ENCODE results near the gene CPNE4.
A peak's percentile ranks its signal among the peaks of the same experiment; 100 is the strongest.

The CPNE4 gene

DNA sequence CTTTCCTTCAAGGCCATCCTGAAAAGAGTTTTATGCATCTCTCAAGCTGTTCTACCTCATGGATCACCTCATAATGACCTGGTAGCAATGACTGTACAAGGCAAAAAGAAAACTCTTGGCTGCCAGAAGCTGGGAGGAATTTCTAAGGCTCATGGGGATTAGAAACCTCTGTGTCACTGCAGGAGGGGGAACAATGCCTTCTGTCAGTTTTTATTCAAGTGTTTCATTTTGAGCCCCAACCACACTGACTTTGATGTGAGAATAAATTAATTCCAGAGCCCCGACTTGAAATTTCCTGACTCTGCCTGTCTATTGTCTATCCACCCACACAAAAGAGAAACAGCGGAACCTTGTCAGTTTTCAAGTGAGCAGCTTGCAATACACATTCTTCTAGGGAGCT is 473.3 kb downstream of the CPNE4 start:
- no peak for TF ChIP-seq TAF1 (IDR thresholded peaks at IDR 0.05; ENCODE audit: low read depth, low read length)
- TF ChIP-seq POLR2AphosphoS5 (IDR thresholded peaks at IDR 0.05; ENCODE audit: low read depth, low read length) = no peak
- no peak for TF ChIP-seq PAX5 (IDR thresholded peaks at IDR 0.05; ENCODE audit: insufficient read depth, low read length, severe bottlenecking)
- TF ChIP-seq SPI1 (IDR thresholded peaks at IDR 0.05; ENCODE audit: low read depth, low read length) = no peak
- no peak for TF ChIP-seq POU2F2 (IDR thresholded peaks at IDR 0.05; ENCODE audit: low read depth, low read length)
- TF ChIP-seq POLR2A (IDR thresholded peaks at IDR 0.05; ENCODE audit: low read depth, low read length) = no peak
- FAIRE-seq = no peak

DNA sequence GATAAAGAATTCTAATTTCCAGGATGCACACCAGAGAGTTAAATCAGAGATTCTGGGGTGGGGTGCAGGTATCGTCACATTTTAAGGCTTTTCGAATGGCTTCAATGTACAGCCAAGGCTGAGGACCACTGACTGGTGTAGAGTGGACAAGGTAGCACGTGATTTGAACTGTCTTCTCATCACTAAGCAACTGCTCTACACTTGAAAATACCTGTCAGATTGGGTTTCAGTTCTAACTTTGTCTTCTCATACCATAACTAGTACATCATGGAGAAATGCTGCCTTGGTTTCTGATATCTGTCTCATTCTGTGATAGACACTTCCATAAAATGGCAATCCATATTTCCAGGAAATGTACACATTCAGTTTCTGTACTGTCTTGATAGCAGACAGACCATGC is 474.0 kb downstream of the CPNE4 start:
- TF ChIP-seq SPI1 (IDR thresholded peaks at IDR 0.05; ENCODE audit: low read depth, low read length) (no peak), TAF1 (IDR thresholded peaks at IDR 0.05; ENCODE audit: low read depth, low read length) (no peak), POU2F2 (IDR thresholded peaks at IDR 0.05; ENCODE audit: low read depth, low read length) (no peak), PAX5 (IDR thresholded peaks at IDR 0.05; ENCODE audit: insufficient read depth, low read length, severe bottlenecking) (no peak), POLR2A (IDR thresholded peaks at IDR 0.05; ENCODE audit: low read depth, low read length) (no peak), POLR2AphosphoS5 (IDR thresholded peaks at IDR 0.05; ENCODE audit: low read depth, low read length) (no peak)
- DNase-seq (ENCODE audit: insufficient read length, low spot score) = no peak
- peak; percentile 33 for FAIRE-seq

More for the DNA sequence above, 473.3 kb downstream of the CPNE4 start:
- DNase-seq (ENCODE audit: insufficient read length, low spot score) = no peak

DNA sequence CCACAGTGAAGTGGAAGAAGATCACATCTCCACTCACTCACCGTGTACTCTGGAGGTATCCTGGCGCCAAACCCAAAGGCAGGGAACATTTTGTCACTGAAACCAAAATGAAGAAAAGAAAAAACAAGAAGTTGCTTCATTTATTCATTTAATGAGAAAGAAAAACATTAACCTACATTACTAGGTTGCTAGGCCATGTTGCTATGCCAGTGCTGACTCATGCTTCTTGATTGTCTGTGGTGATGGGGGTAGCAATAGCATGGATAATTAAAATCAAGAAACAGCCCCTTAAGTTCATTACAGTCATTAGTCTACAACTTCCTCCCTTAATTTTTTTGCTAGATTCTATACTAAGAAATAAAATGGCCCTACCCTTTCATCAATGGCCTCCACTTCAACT is 479.4 kb downstream of the CPNE4 start:
- FAIRE-seq (peak; percentile 26), DNase-seq (ENCODE audit: insufficient read length, low spot score) (no peak)
- TF ChIP-seq SPI1 (IDR thresholded peaks at IDR 0.05; ENCODE audit: low read depth, low read length) (no peak), POU2F2 (IDR thresholded peaks at IDR 0.05; ENCODE audit: low read depth, low read length) (no peak), TAF1 (IDR thresholded peaks at IDR 0.05; ENCODE audit: low read depth, low read length) (no peak), PAX5 (IDR thresholded peaks at IDR 0.05; ENCODE audit: insufficient read depth, low read length, severe bottlenecking) (no peak), POLR2AphosphoS5 (IDR thresholded peaks at IDR 0.05; ENCODE audit: low read depth, low read length) (no peak), POLR2A (IDR thresholded peaks at IDR 0.05; ENCODE audit: low read depth, low read length) (no peak)

DNA sequence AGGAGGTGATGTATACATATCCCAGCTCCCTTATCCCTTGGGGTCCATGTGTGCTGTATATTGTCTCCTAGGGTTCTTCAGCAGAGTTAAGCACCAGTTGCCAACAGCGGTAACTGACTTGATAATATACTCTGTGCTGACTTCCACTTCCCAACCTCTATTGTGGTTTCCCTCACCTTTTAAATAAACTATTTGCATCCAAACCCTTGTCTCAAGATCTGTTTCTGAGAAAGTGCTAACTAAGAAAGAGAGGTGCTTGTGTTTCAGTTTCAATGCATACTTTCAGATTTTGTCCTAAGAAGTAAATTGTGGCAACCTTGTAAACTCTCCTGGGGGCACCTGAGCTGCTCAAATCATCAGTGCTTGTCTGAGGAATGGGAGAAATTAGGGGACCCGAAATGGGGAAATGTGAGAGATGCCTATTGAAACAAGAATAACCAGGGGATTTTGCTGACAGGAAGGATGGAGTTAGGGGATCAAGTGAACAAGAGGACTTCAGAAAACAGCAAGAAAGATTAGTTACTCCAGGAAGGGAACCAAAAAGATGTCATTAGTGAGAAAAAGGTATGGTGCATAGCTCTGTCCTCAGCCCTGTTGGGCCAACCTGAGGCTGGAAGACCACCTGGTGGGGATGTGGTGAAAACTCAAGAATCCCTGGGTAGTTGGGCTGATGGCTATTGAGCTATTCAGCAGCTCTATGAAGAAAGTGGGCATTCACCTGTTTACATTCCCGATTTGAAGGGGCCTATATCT is 481.1 kb downstream of the CPNE4 start:
- FAIRE-seq = peak; percentile 87
- DNase-seq (ENCODE audit: insufficient read length, low spot score) = peak; percentile 6
- TF ChIP-seq POLR2AphosphoS5 (IDR thresholded peaks at IDR 0.05; ENCODE audit: low read depth, low read length) (no peak), SPI1 (IDR thresholded peaks at IDR 0.05; ENCODE audit: low read depth, low read length) (peak; percentile 54; the same call in 1 of the 2 replicates)

DNA sequence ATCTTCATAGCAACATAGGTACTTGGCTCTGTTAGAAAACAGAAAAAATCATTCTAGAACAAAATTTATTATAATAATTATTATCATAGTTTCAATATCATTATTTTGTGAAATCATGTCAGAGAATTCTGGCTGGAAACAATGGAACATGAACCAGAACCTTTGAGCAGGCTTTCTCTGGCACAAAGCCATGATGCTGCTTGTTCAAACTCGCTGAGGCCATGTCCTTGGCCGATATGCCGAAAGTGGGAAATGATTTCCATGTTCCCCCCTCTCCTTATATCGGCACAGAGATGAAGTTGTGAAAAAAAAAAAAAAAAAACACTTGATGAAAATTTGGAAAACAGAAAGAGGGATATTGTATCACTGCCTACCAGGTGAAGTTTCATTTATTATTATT is 483.1 kb downstream of the CPNE4 start:
- DNase-seq (ENCODE audit: insufficient read length, low spot score) (no peak), FAIRE-seq (no peak)
- no peak for TF ChIP-seq POU2F2 (IDR thresholded peaks at IDR 0.05; ENCODE audit: low read depth, low read length)
- no peak for TF ChIP-seq POLR2AphosphoS5 (IDR thresholded peaks at IDR 0.05; ENCODE audit: low read depth, low read length)

DNA sequence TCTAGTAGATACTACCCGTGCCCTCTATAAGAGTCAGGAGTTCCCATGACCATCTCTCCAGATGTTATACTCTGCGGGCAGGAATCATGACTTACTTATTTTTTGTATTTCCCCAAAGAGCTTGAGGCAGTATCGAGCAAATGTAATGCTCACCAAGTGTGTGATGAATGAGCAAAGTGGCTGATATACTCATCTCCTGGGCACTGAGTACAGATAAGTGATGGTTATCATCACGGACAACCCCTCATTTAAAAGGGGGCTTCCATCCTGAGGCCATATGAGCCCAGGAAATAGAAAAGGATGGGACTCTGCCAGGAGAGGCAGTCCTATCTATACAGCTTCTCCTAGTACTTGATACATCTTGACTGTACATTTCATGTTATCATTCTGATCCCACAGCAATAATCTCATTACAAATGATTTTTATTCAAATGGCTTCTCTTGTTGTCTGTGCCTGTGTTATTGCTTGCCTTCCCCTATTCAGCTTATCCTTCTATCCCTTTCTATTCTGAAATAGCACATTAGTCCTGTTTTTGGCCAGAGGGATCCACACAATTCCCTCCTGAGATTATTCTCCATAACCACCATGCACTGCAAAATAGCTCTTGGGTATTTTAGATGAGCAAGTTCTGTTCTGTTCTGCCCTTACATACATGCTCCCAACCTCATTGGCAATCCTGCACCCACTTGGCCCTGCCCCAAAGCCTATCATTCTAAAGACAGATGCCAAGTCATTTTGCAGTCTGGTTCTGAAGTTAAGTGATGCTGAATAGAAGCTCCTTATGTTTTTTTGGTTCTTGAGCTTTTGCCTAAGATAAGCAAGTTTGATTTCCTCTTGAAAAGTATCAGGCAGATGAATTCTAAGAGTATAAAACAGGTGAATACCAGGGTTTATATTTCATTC is 484.0 kb downstream of the CPNE4 start:
- DNase-seq (ENCODE audit: insufficient read length, low spot score) (no peak), FAIRE-seq (peak; percentile 58)
- no peak for TF ChIP-seq POU2F2 (IDR thresholded peaks at IDR 0.05; ENCODE audit: low read depth, low read length)
- no peak for TF ChIP-seq SPI1 (IDR thresholded peaks at IDR 0.05; ENCODE audit: low read depth, low read length)
- TF ChIP-seq PAX5 (IDR thresholded peaks at IDR 0.05; ENCODE audit: insufficient read depth, low read length, severe bottlenecking) = no peak
- TF ChIP-seq TAF1 (IDR thresholded peaks at IDR 0.05; ENCODE audit: low read depth, low read length) = no peak
- TF ChIP-seq POLR2A (IDR thresholded peaks at IDR 0.05; ENCODE audit: low read depth, low read length) = no peak
- no peak for TF ChIP-seq POLR2AphosphoS5 (IDR thresholded peaks at IDR 0.05; ENCODE audit: low read depth, low read length)

DNA sequence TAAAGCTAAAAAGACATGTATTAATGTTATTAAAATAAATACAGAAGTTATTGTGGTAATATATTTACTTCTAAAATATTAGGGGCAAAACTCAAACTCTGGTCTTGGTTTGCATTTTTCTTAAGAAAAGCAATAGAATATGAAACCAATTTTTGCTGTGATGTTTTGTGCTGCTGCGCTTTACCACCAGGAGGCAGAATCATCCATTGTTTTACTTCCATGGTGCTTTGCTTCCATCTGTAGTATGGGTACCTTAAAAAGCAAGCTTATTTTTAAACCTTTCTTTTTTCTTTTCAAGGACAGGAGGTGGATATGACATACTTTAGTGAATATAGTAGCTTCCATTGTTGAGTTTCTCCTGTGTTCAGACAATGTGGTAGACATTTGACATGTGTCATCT is 485.5 kb downstream of the CPNE4 start:
- DNase-seq (ENCODE audit: insufficient read length, low spot score) = no peak
- TF ChIP-seq POU2F2 (IDR thresholded peaks at IDR 0.05; ENCODE audit: low read depth, low read length) (no peak), SPI1 (IDR thresholded peaks at IDR 0.05; ENCODE audit: low read depth, low read length) (no peak), TAF1 (IDR thresholded peaks at IDR 0.05; ENCODE audit: low read depth, low read length) (no peak), POLR2A (IDR thresholded peaks at IDR 0.05; ENCODE audit: low read depth, low read length) (no peak), POLR2AphosphoS5 (IDR thresholded peaks at IDR 0.05; ENCODE audit: low read depth, low read length) (no peak), PAX5 (IDR thresholded peaks at IDR 0.05; ENCODE audit: insufficient read depth, low read length, severe bottlenecking) (no peak)
- FAIRE-seq = peak; percentile 20

DNA sequence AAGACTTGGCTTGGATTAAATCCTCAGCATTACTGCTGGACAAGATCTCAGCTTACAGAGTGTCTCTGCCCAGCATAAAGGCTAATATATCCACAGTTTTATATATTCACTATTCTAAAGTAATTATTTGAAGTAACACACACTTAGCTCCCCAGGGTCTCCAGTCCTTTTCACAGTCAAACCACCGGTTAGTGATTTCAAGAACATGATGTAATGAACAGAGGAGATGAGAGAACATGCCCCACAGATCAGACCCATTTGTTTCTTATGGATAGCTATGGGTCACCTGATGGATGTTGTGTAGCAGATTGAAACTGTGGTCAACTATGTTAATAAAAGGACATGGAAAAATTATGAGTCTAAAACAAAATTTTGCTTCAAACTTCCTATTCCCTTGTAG is 487.2 kb downstream of the CPNE4 start:
- no peak for TF ChIP-seq PAX5 (IDR thresholded peaks at IDR 0.05; ENCODE audit: insufficient read depth, low read length, severe bottlenecking)
- no peak for TF ChIP-seq SPI1 (IDR thresholded peaks at IDR 0.05; ENCODE audit: low read depth, low read length)
- no peak for TF ChIP-seq POU2F2 (IDR thresholded peaks at IDR 0.05; ENCODE audit: low read depth, low read length)
- no peak for TF ChIP-seq TAF1 (IDR thresholded peaks at IDR 0.05; ENCODE audit: low read depth, low read length)
- TF ChIP-seq POLR2A (IDR thresholded peaks at IDR 0.05; ENCODE audit: low read depth, low read length) = no peak
- no peak for TF ChIP-seq POLR2AphosphoS5 (IDR thresholded peaks at IDR 0.05; ENCODE audit: low read depth, low read length)
- DNase-seq (ENCODE audit: insufficient read length, low spot score) (no peak), FAIRE-seq (no peak)

DNA sequence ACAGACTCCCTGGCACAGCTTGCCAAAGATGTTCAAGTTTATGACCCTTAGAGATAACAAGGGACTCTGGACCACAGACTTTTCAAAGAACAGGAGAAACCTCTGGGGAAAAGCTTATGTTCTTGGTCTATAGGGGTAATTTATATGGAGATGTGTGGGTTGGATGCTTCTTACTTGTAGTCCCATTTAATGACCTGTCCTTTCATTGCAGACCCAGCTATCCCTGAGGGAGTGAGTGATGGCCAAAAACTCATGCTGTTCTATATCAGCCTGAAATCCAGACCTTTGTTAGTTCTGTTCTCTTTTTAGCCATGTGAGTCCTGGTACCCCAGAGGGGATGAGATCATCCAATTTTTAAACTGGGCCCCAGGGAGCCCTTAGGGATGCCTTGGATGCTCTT is 488.4 kb downstream of the CPNE4 start:
- FAIRE-seq = no peak
- no peak for DNase-seq (ENCODE audit: insufficient read length, low spot score)
- TF ChIP-seq POU2F2 (IDR thresholded peaks at IDR 0.05; ENCODE audit: low read depth, low read length) = no peak
- TF ChIP-seq POLR2A (IDR thresholded peaks at IDR 0.05; ENCODE audit: low read depth, low read length) = no peak
- no peak for TF ChIP-seq POLR2AphosphoS5 (IDR thresholded peaks at IDR 0.05; ENCODE audit: low read depth, low read length)

All from GM12891 (cell line).